GM06990 (cell line): ENCODE results near the gene PTTG1.
A peak's percentile ranks its signal among the peaks of the same experiment; 100 is the strongest.
"Not testable (repeated sequence)": the region's sequence is repeated elsewhere in the genome, so short reads cannot be mapped to it uniquely, and the experiment has no call there.

Experiments
- DNase-seq: peaks from one replicate; pipeline ENCODE4 v3.0.0-alpha.2; 2011; ENCODE audit not compliant: insufficient read length; ENCODE audit errors: extremely low read depth
- H3K27me3 ChIP-seq: replicated peaks from 2 replicates; pipeline ENCODE4 v1.6.0; 2011; ENCODE audit warnings: low read length; ENCODE audit not compliant: control insufficient read depth, insufficient read depth
- H3K36me3 ChIP-seq: 2 replicates; pipeline ENCODE4 v1.5.1; 2011; ENCODE audit warnings: low read length; ENCODE audit not compliant: control insufficient read depth, insufficient read depth
- H3K4me3 ChIP-seq: replicated peaks from 2 replicates; pipeline ENCODE4 v1.5.1; 2011; ENCODE audit warnings: low read depth, mild to moderate bottlenecking, control low read depth, low read length
- CTCF ChIP-seq: IDR thresholded peaks from 2 replicates; pipeline ENCODE4 v1.5.1; 2011; ENCODE audit warnings: low read length, control low read depth, mild to moderate bottlenecking, inconsistent platforms; ENCODE audit not compliant: insufficient read depth, poor library complexity, severe bottlenecking

PTTG1 gene

GRCh38 chr5:160432196-160432595 lies 10.5 kb downstream of the PTTG1 start:
- no peak for DNase-seq
- H3K36me3 ChIP-seq: peaks cover 4% of the 10 kb centered on the region
- H3K27me3 ChIP-seq: no peaks in the 10 kb centered on the region
- H3K4me3 ChIP-seq: no peak overlapping the region
- TF ChIP-seq CTCF: no peak

- H3K4me3 ChIP-seq: no peak overlapping the region
- no peaks in the 10 kb centered on the region for H3K27me3 ChIP-seq
- H3K36me3 ChIP-seq: peaks cover 2% of the 10 kb centered on the region; the same call in 1 of the 2 replicates
- no peak for DNase-seq
- no peak for TF ChIP-seq CTCF
Measured at GRCh38 chr5:160432787-160433186, 11.1 kb downstream of the PTTG1 start.

GRCh38 chr5:160434022-160434531 lies 12.4 kb downstream of the PTTG1 start:
- no peaks in the 10 kb centered on the region for H3K27me3 ChIP-seq
- TF ChIP-seq CTCF: no peak
- peak; percentile 86 for DNase-seq
- H3K36me3 ChIP-seq: peaks cover 2% of the 10 kb centered on the region; the same call in 1 of the 2 replicates
- no peak overlapping the region for H3K4me3 ChIP-seq

GRCh38 chr5:160435532-160435931 lies 13.9 kb downstream of the PTTG1 start:
- no peaks in the 10 kb centered on the region for H3K36me3 ChIP-seq

GRCh38 chr5:160436017-160436416 lies 14.4 kb downstream of the PTTG1 start:
- H3K4me3 ChIP-seq: no peak overlapping the region
- DNase-seq: no peak
- H3K27me3 ChIP-seq: no peaks in the 10 kb centered on the region
- H3K36me3 ChIP-seq: no peaks in the 10 kb centered on the region
- TF ChIP-seq CTCF: no peak

More at GRCh38 chr5:160435532-160435931, 13.9 kb downstream of the PTTG1 start:
- H3K4me3 ChIP-seq: no peak overlapping the region
- DNase-seq: no peak
- TF ChIP-seq CTCF: no peak
- H3K27me3 ChIP-seq: no peaks in the 10 kb centered on the region

GRCh38 chr5:160436661-160437060 lies 15.0 kb downstream of the PTTG1 start:
- DNase-seq, H3K4me3 ChIP-seq, H3K27me3 ChIP-seq, H3K36me3 ChIP-seq: not testable (repeated sequence)
